ENCODE results near the gene ECE2.

ECE2 gene

GRCh38 chr3:184335291-184335660 is 59.5 kb downstream of the ECE2 start:
- peak overlapping the region; percentile 39; the same call in 1 of the 2 replicates for H3K4me2 ChIP-seq
- H3K4me1 ChIP-seq (ENCODE audit: low read depth, poor library complexity, severe bottlenecking) = peaks cover 3% of the 10 kb centered on the region
- peaks cover 13% of the 10 kb centered on the region; the same call in 1 of the 2 replicates for H3K36me3 ChIP-seq (ENCODE audit: insufficient read depth)
- TF ChIP-seq, protein P1, sequence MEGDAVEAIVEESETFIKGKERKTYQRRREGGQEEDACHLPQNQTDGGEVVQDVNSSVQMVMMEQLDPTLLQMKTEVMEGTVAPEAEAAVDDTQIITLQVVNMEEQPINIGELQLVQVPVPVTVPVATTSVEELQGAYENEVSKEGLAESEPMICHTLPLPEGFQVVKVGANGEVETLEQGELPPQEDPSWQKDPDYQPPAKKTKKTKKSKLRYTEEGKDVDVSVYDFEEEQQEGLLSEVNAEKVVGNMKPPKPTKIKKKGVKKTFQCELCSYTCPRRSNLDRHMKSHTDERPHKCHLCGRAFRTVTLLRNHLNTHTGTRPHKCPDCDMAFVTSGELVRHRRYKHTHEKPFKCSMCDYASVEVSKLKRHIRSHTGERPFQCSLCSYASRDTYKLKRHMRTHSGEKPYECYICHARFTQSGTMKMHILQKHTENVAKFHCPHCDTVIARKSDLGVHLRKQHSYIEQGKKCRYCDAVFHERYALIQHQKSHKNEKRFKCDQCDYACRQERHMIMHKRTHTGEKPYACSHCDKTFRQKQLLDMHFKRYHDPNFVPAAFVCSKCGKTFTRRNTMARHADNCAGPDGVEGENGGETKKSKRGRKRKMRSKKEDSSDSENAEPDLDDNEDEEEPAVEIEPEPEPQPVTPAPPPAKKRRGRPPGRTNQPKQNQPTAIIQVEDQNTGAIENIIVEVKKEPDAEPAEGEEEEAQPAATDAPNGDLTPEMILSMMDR (conservative IDR thresholded peaks at IDR 0.05; ENCODE audit: low read depth, low read length) = no peak
- no peaks in the 10 kb centered on the region for H3K27me3 ChIP-seq (ENCODE audit: insufficient read depth, low read depth)
- peak overlapping the region; percentile 54 for H3K27ac ChIP-seq
- no peak overlapping the region for H3K4me3 ChIP-seq (IDR thresholded peaks at IDR 0.05; ENCODE audit: insufficient read depth, low read depth, low read length)
- no peak overlapping the region for H2AFZ ChIP-seq (ENCODE audit: low read depth)
- peaks cover 4% of the 10 kb centered on the region; the same call in 1 of the 2 replicates for H3K79me2 ChIP-seq (ENCODE audit: insufficient read depth, low read depth)
- no peaks in the 10 kb centered on the region for H4K20me1 ChIP-seq (ENCODE audit: insufficient read depth)
- peak overlapping the region; percentile 34; the same call in 1 of the 2 replicates for H3K9ac ChIP-seq

DNA sequence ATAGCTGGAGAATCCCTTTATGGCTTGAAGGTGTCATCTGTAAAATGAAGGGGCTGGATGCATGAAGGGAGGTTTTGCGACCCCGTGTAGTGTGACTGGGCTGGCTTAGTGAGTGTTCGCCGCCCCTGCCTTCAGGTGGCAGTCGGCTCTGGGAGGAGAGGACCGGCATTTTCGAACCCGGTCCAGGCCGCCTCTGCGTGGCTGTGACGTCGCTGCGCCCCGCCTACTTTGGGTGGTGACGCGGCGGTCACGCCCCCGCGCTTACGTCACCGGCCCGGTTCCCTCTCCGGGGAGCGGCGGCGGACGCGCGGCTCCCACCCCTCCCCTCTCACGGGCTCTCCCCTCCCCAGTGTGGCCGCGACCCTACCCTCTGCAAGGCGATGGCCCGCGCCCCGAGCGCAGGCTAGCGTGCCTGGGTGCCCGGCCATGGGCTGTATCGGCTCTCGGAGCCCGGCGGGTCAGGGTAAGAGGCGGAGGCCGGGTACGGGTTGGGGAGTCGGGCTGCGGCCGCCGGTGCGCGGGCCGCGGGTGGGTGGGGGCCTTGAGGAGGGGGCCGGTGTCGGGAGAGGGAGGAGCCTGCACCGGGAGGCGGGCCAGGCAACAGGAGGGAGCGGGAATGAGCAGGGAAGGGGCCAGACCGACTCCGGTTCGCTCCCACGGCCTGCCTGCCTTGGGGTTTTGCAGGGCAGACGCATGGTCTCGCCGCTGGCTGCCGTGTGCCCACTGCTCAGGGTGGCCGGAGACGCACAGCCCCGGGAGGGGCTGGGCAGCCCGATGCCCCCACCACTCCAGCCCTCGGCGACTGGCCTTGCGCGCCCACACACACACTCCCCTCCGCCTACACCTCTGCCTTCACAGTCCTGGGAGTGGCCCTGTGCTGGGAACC is 60.1 kb downstream of the ECE2 start:
- Histone ChIP-seq H4K20me1 (ENCODE audit: insufficient read depth) (no peaks in the 10 kb centered on the region), H3K4me2 (peak overlapping the region; percentile 39; the same call in 1 of the 2 replicates), H3K4me1 (ENCODE audit: low read depth, poor library complexity, severe bottlenecking) (peaks cover 3% of the 10 kb centered on the region), H3K27me3 (ENCODE audit: insufficient read depth, low read depth) (no peaks in the 10 kb centered on the region), H3K79me2 (ENCODE audit: insufficient read depth, low read depth) (peaks cover 2% of the 10 kb centered on the region; the same call in 1 of the 2 replicates), H2AFZ (ENCODE audit: low read depth) (no peak overlapping the region), H3K27ac (peak overlapping the region; percentile 54), H3K36me3 (ENCODE audit: insufficient read depth) (peaks cover 12% of the 10 kb centered on the region; the same call in 1 of the 2 replicates), H3K4me3 (IDR thresholded peaks at IDR 0.05; ENCODE audit: insufficient read depth, low read depth, low read length) (no peak overlapping the region), H3K9ac (peak overlapping the region; percentile 34; the same call in 1 of the 2 replicates)
- TF ChIP-seq, protein P1 (conservative IDR thresholded peaks at IDR 0.05; ENCODE audit: low read depth, low read length) = no peak

- Histone ChIP-seq H3K4me3 (IDR thresholded peaks at IDR 0.05; ENCODE audit: insufficient read depth, low read depth, low read length) (no peak overlapping the region), H3K4me2 (peak overlapping the region; percentile 26; the same call in 1 of the 2 replicates), H2AFZ (ENCODE audit: low read depth) (no peak overlapping the region), H4K20me1 (ENCODE audit: insufficient read depth) (no peaks in the 10 kb centered on the region), H3K36me3 (ENCODE audit: insufficient read depth) (peaks cover 6% of the 10 kb centered on the region; the same call in 1 of the 2 replicates), H3K9ac (peak overlapping the region; percentile 34; the same call in 1 of the 2 replicates), H3K27ac (no peak overlapping the region), H3K27me3 (ENCODE audit: insufficient read depth, low read depth) (no peaks in the 10 kb centered on the region), H3K79me2 (ENCODE audit: insufficient read depth, low read depth) (no peaks in the 10 kb centered on the region), H3K4me1 (ENCODE audit: low read depth, poor library complexity, severe bottlenecking) (peaks cover 3% of the 10 kb centered on the region)
- TF ChIP-seq, protein P1 (conservative IDR thresholded peaks at IDR 0.05; ENCODE audit: low read depth, low read length) = no peak
Observed at GRCh38 chr3:184336547-184337398, 61.0 kb downstream of the ECE2 start.

GRCh38 chr3:184337399-184337714 is 61.5 kb downstream of the ECE2 start, which contains the start of gene FAM131A:
Gene FAM131A (plus strand): TSS chr3:184337600. CDS start chr3:184337631, 31 bp downstream.
- TF ChIP-seq, protein P1 (conservative IDR thresholded peaks at IDR 0.05; ENCODE audit: low read depth, low read length) = no peak
- Histone ChIP-seq H3K27me3 (ENCODE audit: insufficient read depth, low read depth) (no peaks in the 10 kb centered on the region), H3K4me3 (IDR thresholded peaks at IDR 0.05; ENCODE audit: insufficient read depth, low read depth, low read length) (no peak within 1 kb of the TSS), H3K79me2 (ENCODE audit: insufficient read depth, low read depth) (no peaks in the 10 kb centered on the region), H4K20me1 (ENCODE audit: insufficient read depth) (no peaks in the 10 kb centered on the region), H3K36me3 (ENCODE audit: insufficient read depth) (peaks cover 6% of the 10 kb centered on the region; the same call in 1 of the 2 replicates), H3K4me2 (peak within 1 kb of the TSS; percentile 26; the same call in 1 of the 2 replicates), H2AFZ (ENCODE audit: low read depth) (no peak within 1 kb of the TSS), H3K9ac (peak within 1 kb of the TSS; percentile 34; the same call in 1 of the 2 replicates), H3K27ac (no peak within 1 kb of the TSS), H3K4me1 (ENCODE audit: low read depth, poor library complexity, severe bottlenecking) (peaks cover 3% of the 10 kb centered on the region)

All from KMS-11 (cell line).